GM19452 (cell line): Measurements from ENCODE around the gene RBMS3.

Experiments used
- ATAC-seq: cut with Tn5 transposase; IDR thresholded peaks from one replicate; pipeline ENCODE4 v1.9.1; 2021; ENCODE audit not compliant: unreplicated experiment

The RBMS3 gene

GRCh38 chr3:29426302-29427226 is 145.7 kb downstream of the RBMS3 start:
- no peak for ATAC-seq

- ATAC-seq: no peak
These were observed 146.6 kb downstream of the RBMS3 start for GRCh38 chr3:29427266-29428103.

GRCh38 chr3:29429055-29429679 is 148.3 kb downstream of the RBMS3 start:
- ATAC-seq: no peak

GRCh38 chr3:29430558-29430971 is 149.7 kb downstream of the RBMS3 start:
- no peak for ATAC-seq

GRCh38 chr3:29436612-29437323 is 155.9 kb downstream of the RBMS3 start:
- no peak for ATAC-seq

- ATAC-seq: no peak
These were observed 157.7 kb downstream of the RBMS3 start for GRCh38 chr3:29438580-29438979.

- ATAC-seq: no peak
These were observed 159.8 kb downstream of the RBMS3 start for GRCh38 chr3:29440413-29441305.

GRCh38 chr3:29441422-29441821 is 160.6 kb downstream of the RBMS3 start:
- ATAC-seq: no peak

- no peak for ATAC-seq
These were observed 167.2 kb downstream of the RBMS3 start for GRCh38 chr3:29447946-29448627.

- ATAC-seq: no peak
These were observed 171.0 kb downstream of the RBMS3 start for GRCh38 chr3:29451920-29452319.

- ATAC-seq: no peak
These were observed 172.0 kb downstream of the RBMS3 start for GRCh38 chr3:29452934-29453283.

- ATAC-seq: no peak
These were observed 172.6 kb downstream of the RBMS3 start for GRCh38 chr3:29453284-29454001.

- ATAC-seq: no peak
These were observed 173.3 kb downstream of the RBMS3 start for GRCh38 chr3:29454161-29454611.

- ATAC-seq: no peak
These were observed 176.0 kb downstream of the RBMS3 start for GRCh38 chr3:29456901-29457300.

- ATAC-seq: no peak
These were observed 182.4 kb downstream of the RBMS3 start for GRCh38 chr3:29463304-29463703.

- ATAC-seq: no peak
These were observed 185.0 kb downstream of the RBMS3 start for GRCh38 chr3:29465836-29466235.

- no peak for ATAC-seq
These were observed 185.6 kb downstream of the RBMS3 start for GRCh38 chr3:29466442-29466841.

GRCh38 chr3:29468187-29468586 is 187.3 kb downstream of the RBMS3 start:
- ATAC-seq: no peak
